IPS DF 6.9 (cell line): ENCODE measurements around the gene AVPR1B.
A peak's percentile ranks its signal among the peaks of the same experiment; 100 is the strongest.

Experiments
- DNase-seq: peaks from one replicate; pipeline ENCODE4 v3.0.0-alpha.2; 2013; ENCODE audit warnings: low read depth, low spot score
- H3K27ac ChIP-seq: one replicate; pipeline ENCODE4 v1.5.1; 2013; ENCODE audit warnings: low read length, control low read depth
- H3K27me3 ChIP-seq: 2 replicates; pipeline ENCODE4 v1.6.1; 2013; ENCODE audit warnings: mild to moderate bottlenecking, low read length; ENCODE audit not compliant: control insufficient read depth, insufficient read depth
- H3K36me3 ChIP-seq: 2 replicates; pipeline ENCODE4 v1.6.1; 2013; ENCODE audit warnings: low read length; ENCODE audit not compliant: control insufficient read depth, insufficient read depth
- H3K4me1 ChIP-seq: 2 replicates; pipeline ENCODE4 v1.6.1; 2013; ENCODE audit warnings: low read length; ENCODE audit not compliant: control insufficient read depth, insufficient read depth
- H3K4me3 ChIP-seq: 2 replicates; pipeline ENCODE4 v1.5.1; 2013; ENCODE audit warnings: mild to moderate bottlenecking, low read length
- H3K9me3 ChIP-seq: 2 replicates; pipeline ENCODE4 v1.6.1; 2013; ENCODE audit warnings: low read length, inconsistent platforms; ENCODE audit not compliant: control insufficient read depth, insufficient read depth
- WGBS: extraction: QIAGEN DNeasy Blood & Tissue Kit; methylation state at CpG from one replicate; pipeline ENCODE4 v1.1.7; 2013; ENCODE audit warnings: mixed read lengths, missing lambda C conversion rate; ENCODE audit not compliant: insufficient read length, insufficient coverage; 5-methylcytosine and 5-hydroxymethylcytosine counted together

Gene AVPR1B

GRCh38 chr1:206128196-206128595 lies 11.0 kb upstream of the AVPR1B start:
- WGBS: no CpG with 5 or more reads among the region's 4 CpGs
- Histone ChIP-seq H3K4me3 (no peak overlapping the region), H3K4me1 (no peaks in the 10 kb centered on the region), H3K27me3 (no peaks in the 10 kb centered on the region), H3K27ac (no peak overlapping the region), H3K36me3 (no peaks in the 10 kb centered on the region), H3K9me3 (no peaks in the 10 kb centered on the region)
- no peak for DNase-seq

- no peak for DNase-seq
- H3K9me3 ChIP-seq: no peaks in the 10 kb centered on the region
- H3K27me3 ChIP-seq: no peaks in the 10 kb centered on the region
- no CpG with 5 or more reads among the region's 9 CpGs for WGBS
- no peak overlapping the region for H3K4me3 ChIP-seq
- H3K27ac ChIP-seq: no peak overlapping the region
- no peaks in the 10 kb centered on the region for H3K4me1 ChIP-seq
- no peaks in the 10 kb centered on the region for H3K36me3 ChIP-seq
Measured at GRCh38 chr1:206127336-206127735, 10.1 kb upstream of the AVPR1B start.

- Histone ChIP-seq H3K4me1 (no peaks in the 10 kb centered on the region), H3K27me3 (no peaks in the 10 kb centered on the region), H3K4me3 (no peak overlapping the region), H3K36me3 (no peaks in the 10 kb centered on the region), H3K27ac (no peak overlapping the region), H3K9me3 (no peaks in the 10 kb centered on the region)
- WGBS: no CpG with 5 or more reads among the region's 1 CpG
- DNase-seq: no peak
Measured at GRCh38 chr1:206125346-206125745, 8.2 kb upstream of the AVPR1B start.

- Histone ChIP-seq H3K9me3 (no peaks in the 10 kb centered on the region), H3K27ac (no peak overlapping the region), H3K4me1 (peaks cover 3% of the 10 kb centered on the region; the same call in 1 of the 2 replicates), H3K27me3 (peaks cover 3% of the 10 kb centered on the region; the same call in 1 of the 2 replicates), H3K4me3 (no peak overlapping the region), H3K36me3 (no peaks in the 10 kb centered on the region)
- DNase-seq: no peak
Measured at GRCh38 chr1:206122686-206123085, 5.5 kb upstream of the AVPR1B start.

GRCh38 chr1:206121269-206121668 lies 4.1 kb upstream of the AVPR1B start:
- Histone ChIP-seq H3K27me3 (peaks cover 8% of the 10 kb centered on the region; the same call in 1 of the 2 replicates), H3K4me3 (no peak overlapping the region), H3K27ac (no peak overlapping the region), H3K9me3 (no peaks in the 10 kb centered on the region), H3K36me3 (no peaks in the 10 kb centered on the region), H3K4me1 (peaks cover 3% of the 10 kb centered on the region; the same call in 1 of the 2 replicates)
- no CpG with 5 or more reads among the region's 1 CpG for WGBS
- DNase-seq: no peak

- H3K27ac ChIP-seq: no peak overlapping the region
- no peaks in the 10 kb centered on the region for H3K9me3 ChIP-seq
- H3K27me3 ChIP-seq: peaks cover 8% of the 10 kb centered on the region; the same call in 1 of the 2 replicates
- H3K36me3 ChIP-seq: no peaks in the 10 kb centered on the region
- H3K4me1 ChIP-seq: peaks cover 3% of the 10 kb centered on the region; the same call in 1 of the 2 replicates
- H3K4me3 ChIP-seq: no peak overlapping the region
- DNase-seq: no peak
Measured at GRCh38 chr1:206120406-206120805, 3.2 kb upstream of the AVPR1B start.

GRCh38 chr1:206116873-206117150 lies 376 bp downstream of the AVPR1B start:
- WGBS: no CpG with 5 or more reads among the region's 5 CpGs
- H3K4me3 ChIP-seq: peak overlapping the region; percentile 49; the same call in 1 of the 2 replicates
- no peaks in the 10 kb centered on the region for H3K9me3 ChIP-seq
- no peak overlapping the region for H3K27ac ChIP-seq
- peaks cover 3% of the 10 kb centered on the region; the same call in 1 of the 2 replicates for H3K4me1 ChIP-seq
- H3K36me3 ChIP-seq: no peaks in the 10 kb centered on the region
- DNase-seq: no peak
- H3K27me3 ChIP-seq: peaks cover 8% of the 10 kb centered on the region; the same call in 1 of the 2 replicates

GRCh38 chr1:206116191-206116872 lies 856 bp downstream of the AVPR1B start:
- no peak for DNase-seq
- H3K4me3 ChIP-seq: no peak overlapping the region
- H3K36me3 ChIP-seq: no peaks in the 10 kb centered on the region
- H3K27ac ChIP-seq: no peak overlapping the region
- H3K27me3 ChIP-seq: peaks cover 8% of the 10 kb centered on the region; the same call in 1 of the 2 replicates
- H3K9me3 ChIP-seq: no peaks in the 10 kb centered on the region
- WGBS: no CpG with 5 or more reads among the region's 25 CpGs
- H3K4me1 ChIP-seq: peaks cover 3% of the 10 kb centered on the region; the same call in 1 of the 2 replicates

GRCh38 chr1:206115791-206116190 lies 1.4 kb downstream of the AVPR1B start:
- Histone ChIP-seq H3K27me3 (peaks cover 8% of the 10 kb centered on the region; the same call in 1 of the 2 replicates), H3K36me3 (no peaks in the 10 kb centered on the region), H3K27ac (no peak overlapping the region), H3K4me3 (no peak overlapping the region), H3K4me1 (peaks cover 3% of the 10 kb centered on the region; the same call in 1 of the 2 replicates), H3K9me3 (no peaks in the 10 kb centered on the region)
- no peak for DNase-seq
- WGBS: no CpG with 5 or more reads among the region's 8 CpGs

- Histone ChIP-seq H3K4me3 (no peak overlapping the region), H3K27ac (no peak overlapping the region), H3K36me3 (no peaks in the 10 kb centered on the region), H3K27me3 (peaks cover 8% of the 10 kb centered on the region; the same call in 1 of the 2 replicates), H3K4me1 (peaks cover 3% of the 10 kb centered on the region; the same call in 1 of the 2 replicates), H3K9me3 (no peaks in the 10 kb centered on the region)
- no CpG with 5 or more reads among the region's 6 CpGs for WGBS
- no peak for DNase-seq
Measured at GRCh38 chr1:206114692-206115640, 2.2 kb downstream of the AVPR1B start.
